GM23338 (cell line): ENCODE measurements around the gene RPH3AL. TPM values are rescaled to one million over a fixed set of nuclear protein-coding genes. Genes with fewer than 3 reads are reported as not detected.

Experiments
- ATAC-seq: fragments of 200-7000 bp; cut with Tn5 transposase; 3 replicates; pipeline ENCODE4 v1.9.1; 2020
- DNase-seq: peaks from one replicate; pipeline ENCODE4 v3.0.0-alpha.2; 2015; ENCODE audit warnings: low spot score
- H2AFZ ChIP-seq: fragments of 200-600 bp; sonication (generic); 2 replicates; pipeline ENCODE4 v1.8.0; 2016; ENCODE audit warnings: antibody characterized with exemption, mild to moderate bottlenecking, moderate library complexity
- H3F3A ChIP-seq: fragments of 200-600 bp; sonication (generic); replicated peaks from 2 replicates; pipeline ENCODE4 v1.8.0; 2017; ENCODE audit warnings: antibody characterized with exemption, mixed run types, low read depth
- H3K27ac ChIP-seq: fragments of 200-600 bp; sonication (generic); 2 replicates; pipeline ENCODE4 v1.6.1; 2016; ENCODE audit warnings: low read depth
- H3K27me3 ChIP-seq: fragments of 200-600 bp; sonication (generic); 2 replicates; pipeline ENCODE4 v1.8.0; 2016; ENCODE audit warnings: mild to moderate bottlenecking, mixed run types, moderate library complexity; ENCODE audit not compliant: insufficient read depth
- H3K36me3 ChIP-seq: fragments of 200-600 bp; sonication (generic); 2 replicates; pipeline ENCODE4 v1.8.0; 2016; ENCODE audit warnings: mild to moderate bottlenecking; ENCODE audit not compliant: insufficient read depth
- H3K4me1 ChIP-seq: fragments of 200-600 bp; sonication (generic); 2 replicates; pipeline ENCODE4 v1.8.0; 2016; ENCODE audit warnings: mild to moderate bottlenecking, moderate library complexity; ENCODE audit not compliant: insufficient read depth
- H3K4me2 ChIP-seq: fragments of 200-600 bp; sonication (generic); 2 replicates; pipeline ENCODE4 v1.7.1; 2017; ENCODE audit warnings: mixed run types
- H3K4me3 ChIP-seq: fragments of 200-600 bp; sonication (generic); 2 replicates; pipeline ENCODE4 v1.6.1; 2016; ENCODE audit warnings: mixed run types
- H3K79me2 ChIP-seq: fragments of 200-600 bp; sonication (generic); replicated peaks from 2 replicates; pipeline ENCODE4 v1.8.0; 2017; ENCODE audit warnings: mild to moderate bottlenecking; ENCODE audit not compliant: insufficient read depth
- H3K9me2 ChIP-seq: fragments of 200-600 bp; sonication (generic); 2 replicates; pipeline ENCODE4 v1.8.0; 2017; ENCODE audit not compliant: insufficient read depth
- H4K20me1 ChIP-seq: fragments of 200-600 bp; sonication (generic); replicated peaks from 2 replicates; pipeline ENCODE4 v1.8.0; 2017; ENCODE audit warnings: mild to moderate bottlenecking; ENCODE audit not compliant: insufficient read depth
- H3K27ac Mint-ChIP-seq: 2 replicates; pipeline ENCODE4 v1.8.0; 2020; ENCODE audit warnings: inconsistent platforms, mild to moderate bottlenecking, moderate library complexity, mixed read lengths
- H3K27me3 Mint-ChIP-seq: 3 replicates; pipeline ENCODE4 v1.8.0; 2022; ENCODE audit warnings: low read depth, mild to moderate bottlenecking, moderate library complexity, mixed read lengths, inconsistent platforms; ENCODE audit not compliant: insufficient read depth, poor library complexity
- H3K36me3 Mint-ChIP-seq: 3 replicates; pipeline ENCODE4 v1.8.0; 2021; ENCODE audit warnings: low read depth, mild to moderate bottlenecking, inconsistent platforms, moderate library complexity, mixed read lengths
- H3K4me1 Mint-ChIP-seq: 3 replicates; pipeline ENCODE4 v1.8.0; 2020; ENCODE audit warnings: mild to moderate bottlenecking, inconsistent platforms, mixed read lengths
- H3K4me3 Mint-ChIP-seq: 3 replicates; pipeline ENCODE4 v1.8.0; 2021; ENCODE audit warnings: moderate library complexity, mild to moderate bottlenecking, inconsistent platforms, mixed read lengths
- H3K9me3 Mint-ChIP-seq: 3 replicates; pipeline ENCODE4 v1.8.0; 2020; ENCODE audit warnings: moderate library complexity, mild to moderate bottlenecking, inconsistent platforms, mixed read lengths
- CREB1 ChIP-seq: fragments of 250-450 bp; sonication (Bioruptor Pico); IDR thresholded peaks from 2 replicates; pipeline ENCODE4 v1.5.0; 2020; ENCODE audit warnings: low read depth, mild to moderate bottlenecking, moderate library complexity
- ETS1 ChIP-seq: IDR thresholded peaks from 2 replicates; pipeline ENCODE4 v1.6.1; 2016; ENCODE audit warnings: antibody characterized with exemption
- EZH2 ChIP-seq: fragments of 200-600 bp; sonication (generic); IDR thresholded peaks from one replicate; pipeline ENCODE4 v1.8.0; 2017; ENCODE audit warnings: antibody characterized with exemption, mild to moderate bottlenecking, low read depth; ENCODE audit not compliant: unreplicated experiment
- EZH2phosphoT487 ChIP-seq: fragments of 200-600 bp; sonication (generic); IDR thresholded peaks from one replicate; pipeline ENCODE4 v1.8.1; 2018; ENCODE audit warnings: antibody characterized with exemption; ENCODE audit not compliant: unreplicated experiment
- JUNB ChIP-seq: IDR thresholded peaks from one replicate; pipeline ENCODE4 v1.6.1; 2016; ENCODE audit warnings: antibody characterized with exemption; ENCODE audit not compliant: unreplicated experiment
- NANOG ChIP-seq: IDR thresholded peaks from 2 replicates; pipeline ENCODE4 v1.6.1; 2016; ENCODE audit warnings: antibody characterized with exemption, borderline replicate concordance
- POLR2AphosphoS5 ChIP-seq: IDR thresholded peaks from 2 replicates; pipeline ENCODE4 v1.6.1; 2016; ENCODE audit warnings: antibody characterized with exemption, low read depth
- REST ChIP-seq: IDR thresholded peaks from one replicate; pipeline ENCODE4 v1.6.1; 2018; ENCODE audit warnings: antibody characterized with exemption; ENCODE audit not compliant: unreplicated experiment
- ZNF114 ChIP-seq: fragments of 250-450 bp; sonication (Bioruptor Pico); IDR thresholded peaks from 2 replicates; pipeline ENCODE4 v1.5.0; 2020; ENCODE audit warnings: mild to moderate bottlenecking, moderate library complexity
- ZNF331 ChIP-seq: fragments of 250-450 bp; sonication (Bioruptor Pico); IDR thresholded peaks from 2 replicates; pipeline ENCODE4 v1.5.0; 2020; ENCODE audit warnings: low read depth, mild to moderate bottlenecking, moderate library complexity
- polyA plus RNA-seq: library from polyadenylated mRNA; unstranded; fragments of >200 nt; fragmentation: Nextera tagmentation; extraction: Ambion mirVana; gene quantifications from 2 replicates; pipeline ENCODE4 v1.2.1, GENCODE V29; 2016
- total RNA-seq: library from RNA; depleted of rRNA; stranded (reverse); fragments of >200 nt; shearing (Covaris generic); gene quantifications from 2 replicates; pipeline ENCODE4 v1.2.3, GENCODE V29; 2014
- TF ChIP-seq, protein P1 (sequence below): fragments of 250-450 bp; sonication (Bioruptor Pico); IDR thresholded peaks from 2 replicates; pipeline ENCODE4 v1.5.0; 2020; ENCODE audit warnings: mild to moderate bottlenecking, moderate library complexity

RPH3AL gene
- total and polyA plus RNA-seq, 2 experiments from 2014 or later: 2.7 to 6.3 TPM

DNA sequence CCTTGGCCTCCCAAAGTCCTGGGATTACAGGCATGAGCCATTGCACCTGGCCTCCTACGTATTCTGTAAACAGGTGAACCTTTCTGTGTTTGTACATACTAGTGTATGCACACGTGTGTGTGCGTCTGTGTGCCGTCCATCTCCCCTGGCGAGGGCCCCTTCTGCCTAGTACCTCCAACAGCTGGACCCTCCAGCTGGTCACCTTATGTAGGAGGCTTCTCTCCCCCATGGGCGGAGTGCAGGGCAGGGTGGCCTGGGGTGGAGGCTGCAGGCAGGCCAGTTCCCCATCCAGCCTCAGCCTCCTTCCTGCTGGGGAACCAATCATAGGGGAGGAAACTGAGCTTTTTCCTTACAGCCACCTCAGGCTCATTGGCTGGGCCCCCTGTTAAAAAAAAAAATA lies 146.8 kb downstream of the RPH3AL start:
- no peak overlapping the region for H3K4me3 Mint-ChIP-seq
- peaks cover 6% of the 10 kb centered on the region for H3K27me3 Mint-ChIP-seq
- Histone ChIP-seq H3K27ac (no peak overlapping the region), H3K9me2 (no peaks in the 10 kb centered on the region), H3K4me2 (no peak overlapping the region), H3K79me2 (no peaks in the 10 kb centered on the region), H3K36me3 (no peaks in the 10 kb centered on the region), H2AFZ (no peak overlapping the region), H3K4me3 (no peak overlapping the region), H3K4me1 (no peaks in the 10 kb centered on the region), H3K27me3 (no peaks in the 10 kb centered on the region), H4K20me1 (no peaks in the 10 kb centered on the region), H3F3A (no peaks in the 10 kb centered on the region)
- DNase-seq (no peak), ATAC-seq (no peak)
- peaks cover 17% of the 10 kb centered on the region for H3K9me3 Mint-ChIP-seq
- peaks cover 8% of the 10 kb centered on the region for H3K4me1 Mint-ChIP-seq
- no peak overlapping the region for H3K27ac Mint-ChIP-seq
- TF ChIP-seq JUNB (no peak), ZNF114 (no peak), POLR2AphosphoS5 (no peak), EZH2phosphoT487 (no peak)
- H3K36me3 Mint-ChIP-seq: peaks cover 20% of the 10 kb centered on the region

DNA sequence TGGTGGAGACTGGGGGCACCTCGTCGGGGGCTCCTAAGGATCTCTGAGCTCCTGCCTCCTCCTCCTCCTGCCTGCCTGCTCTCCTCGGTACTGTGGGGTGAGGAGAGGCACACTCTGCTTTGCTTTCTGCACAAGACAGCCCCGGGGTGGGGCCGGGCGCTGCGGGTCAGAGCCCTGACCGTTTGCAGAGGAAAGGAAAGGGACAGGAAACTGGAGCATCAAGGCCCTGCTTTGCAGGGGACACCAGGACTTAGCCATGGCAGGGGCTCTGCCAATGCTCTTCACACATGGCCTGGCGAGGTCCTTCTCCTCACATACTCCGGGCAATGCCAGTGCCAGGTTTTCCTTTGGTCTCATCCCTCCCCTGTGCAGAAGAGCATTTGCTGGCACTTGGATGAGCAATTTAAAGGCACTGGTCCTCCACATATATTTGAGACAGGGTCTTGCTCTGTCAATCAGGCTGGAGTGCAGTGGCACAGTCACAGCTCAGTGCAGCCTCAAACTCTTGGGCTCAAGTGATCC lies 147.4 kb downstream of the RPH3AL start:
- H3K9me2 ChIP-seq: no peaks in the 10 kb centered on the region
- no peak for DNase-seq
- no peaks in the 10 kb centered on the region for H3K79me2 ChIP-seq
- no peak overlapping the region for H2AFZ ChIP-seq
- H3K4me1 Mint-ChIP-seq: peaks cover 14% of the 10 kb centered on the region
- H3K9me3 Mint-ChIP-seq: peaks cover 17% of the 10 kb centered on the region
- H3K4me1 ChIP-seq: no peaks in the 10 kb centered on the region
- H3K27ac ChIP-seq: no peak overlapping the region
- no peak overlapping the region for H3K4me2 ChIP-seq
- no peaks in the 10 kb centered on the region for H4K20me1 ChIP-seq
- ATAC-seq: no peak
- H3K27me3 Mint-ChIP-seq: peaks cover 6% of the 10 kb centered on the region
- no peak overlapping the region for H3K4me3 ChIP-seq
- TF ChIP-seq ZNF331 (CRISPR knock-in tag) (no peak), EZH2phosphoT487 (no peak), NANOG (no peak), CREB1 (no peak), EZH2 (no peak), REST (no peak), ETS1 (no peak)
- TF ChIP-seq, protein P1, sequence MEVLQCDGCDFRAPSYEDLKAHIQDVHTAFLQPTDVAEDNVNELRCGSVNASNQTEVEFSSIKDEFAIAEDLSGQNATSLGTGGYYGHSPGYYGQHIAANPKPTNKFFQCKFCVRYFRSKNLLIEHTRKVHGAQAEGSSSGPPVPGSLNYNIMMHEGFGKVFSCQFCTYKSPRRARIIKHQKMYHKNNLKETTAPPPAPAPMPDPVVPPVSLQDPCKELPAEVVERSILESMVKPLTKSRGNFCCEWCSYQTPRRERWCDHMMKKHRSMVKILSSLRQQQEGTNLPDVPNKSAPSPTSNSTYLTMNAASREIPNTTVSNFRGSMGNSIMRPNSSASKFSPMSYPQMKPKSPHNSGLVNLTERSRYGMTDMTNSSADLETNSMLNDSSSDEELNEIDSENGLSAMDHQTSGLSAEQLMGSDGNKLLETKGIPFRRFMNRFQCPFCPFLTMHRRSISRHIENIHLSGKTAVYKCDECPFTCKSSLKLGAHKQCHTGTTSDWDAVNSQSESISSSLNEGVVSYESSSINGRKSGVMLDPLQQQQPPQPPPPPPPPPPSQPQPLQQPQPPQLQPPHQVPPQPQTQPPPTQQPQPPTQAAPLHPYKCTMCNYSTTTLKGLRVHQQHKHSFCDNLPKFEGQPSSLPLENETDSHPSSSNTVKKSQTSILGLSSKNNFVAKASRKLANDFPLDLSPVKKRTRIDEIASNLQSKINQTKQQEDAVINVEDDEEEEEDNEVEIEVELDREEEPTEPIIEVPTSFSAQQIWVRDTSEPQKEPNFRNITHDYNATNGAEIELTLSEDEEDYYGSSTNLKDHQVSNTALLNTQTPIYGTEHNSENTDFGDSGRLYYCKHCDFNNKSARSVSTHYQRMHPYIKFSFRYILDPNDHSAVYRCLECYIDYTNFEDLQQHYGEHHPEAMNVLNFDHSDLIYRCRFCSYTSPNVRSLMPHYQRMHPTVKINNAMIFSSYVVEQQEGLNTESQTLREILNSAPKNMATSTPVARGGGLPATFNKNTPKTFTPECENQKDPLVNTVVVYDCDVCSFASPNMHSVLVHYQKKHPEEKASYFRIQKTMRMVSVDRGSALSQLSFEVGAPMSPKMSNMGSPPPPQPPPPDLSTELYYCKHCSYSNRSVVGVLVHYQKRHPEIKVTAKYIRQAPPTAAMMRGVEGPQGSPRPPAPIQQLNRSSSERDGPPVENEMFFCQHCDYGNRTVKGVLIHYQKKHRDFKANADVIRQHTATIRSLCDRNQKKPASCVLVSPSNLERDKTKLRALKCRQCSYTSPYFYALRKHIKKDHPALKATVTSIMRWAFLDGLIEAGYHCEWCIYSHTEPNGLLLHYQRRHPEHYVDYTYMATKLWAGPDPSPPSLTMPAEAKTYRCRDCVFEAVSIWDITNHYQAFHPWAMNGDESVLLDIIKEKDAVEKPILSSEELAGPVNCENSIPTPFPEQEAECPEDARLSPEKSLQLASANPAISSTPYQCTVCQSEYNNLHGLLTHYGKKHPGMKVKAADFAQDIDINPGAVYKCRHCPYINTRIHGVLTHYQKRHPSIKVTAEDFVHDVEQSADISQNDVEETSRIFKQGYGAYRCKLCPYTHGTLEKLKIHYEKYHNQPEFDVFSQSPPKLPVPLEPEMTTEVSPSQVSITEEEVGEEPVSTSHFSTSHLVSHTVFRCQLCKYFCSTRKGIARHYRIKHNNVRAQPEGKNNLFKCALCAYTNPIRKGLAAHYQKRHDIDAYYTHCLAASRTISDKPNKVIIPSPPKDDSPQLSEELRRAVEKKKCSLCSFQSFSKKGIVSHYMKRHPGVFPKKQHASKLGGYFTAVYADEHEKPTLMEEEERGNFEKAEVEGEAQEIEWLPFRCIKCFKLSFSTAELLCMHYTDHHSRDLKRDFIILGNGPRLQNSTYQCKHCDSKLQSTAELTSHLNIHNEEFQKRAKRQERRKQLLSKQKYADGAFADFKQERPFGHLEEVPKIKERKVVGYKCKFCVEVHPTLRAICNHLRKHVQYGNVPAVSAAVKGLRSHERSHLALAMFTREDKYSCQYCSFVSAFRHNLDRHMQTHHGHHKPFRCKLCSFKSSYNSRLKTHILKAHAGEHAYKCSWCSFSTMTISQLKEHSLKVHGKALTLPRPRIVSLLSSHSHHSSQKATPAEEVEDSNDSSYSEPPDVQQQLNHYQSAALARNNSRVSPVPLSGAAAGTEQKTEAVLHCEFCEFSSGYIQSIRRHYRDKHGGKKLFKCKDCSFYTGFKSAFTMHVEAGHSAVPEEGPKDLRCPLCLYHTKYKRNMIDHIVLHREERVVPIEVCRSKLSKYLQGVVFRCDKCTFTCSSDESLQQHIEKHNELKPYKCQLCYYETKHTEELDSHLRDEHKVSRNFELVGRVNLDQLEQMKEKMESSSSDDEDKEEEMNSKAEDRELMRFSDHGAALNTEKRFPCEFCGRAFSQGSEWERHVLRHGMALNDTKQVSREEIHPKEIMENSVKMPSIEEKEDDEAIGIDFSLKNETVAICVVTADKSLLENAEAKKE (CRISPR knock-in tag): no peak
- H3K36me3 ChIP-seq: no peaks in the 10 kb centered on the region
- H3K27ac Mint-ChIP-seq: no peak overlapping the region
- H3K36me3 Mint-ChIP-seq: peaks cover 16% of the 10 kb centered on the region
- H3F3A ChIP-seq: no peaks in the 10 kb centered on the region
- H3K4me3 Mint-ChIP-seq: no peak overlapping the region
- no peaks in the 10 kb centered on the region for H3K27me3 ChIP-seq
